Testis (tissue), 2 donors: ENCODE measurements around the gene TBC1D22A.

ENCODE experiments used
- POLR2A ChIP-seq: fragments of 450-650 bp; IDR thresholded peaks from one replicate; pipeline ENCODE4 v1.6.1; 2017; ENCODE audit warnings: antibody characterized with exemption, mild to moderate bottlenecking, moderate library complexity
- TF ChIP-seq, protein P1 (sequence below), 3 experiments: fragments of 450-650 bp in 2 of 3; fragments of 200-600 bp in 1 of 3; sonication (generic) in 1 of 3; IDR thresholded peaks; one replicate each; pipeline ENCODE4 v1.5.1; 2016 to 2019; ENCODE audit warnings: antibody characterized with exemption in 3 of 3, mild to moderate bottlenecking in 2 of 3, moderate library complexity in 1 of 3

DNA sequence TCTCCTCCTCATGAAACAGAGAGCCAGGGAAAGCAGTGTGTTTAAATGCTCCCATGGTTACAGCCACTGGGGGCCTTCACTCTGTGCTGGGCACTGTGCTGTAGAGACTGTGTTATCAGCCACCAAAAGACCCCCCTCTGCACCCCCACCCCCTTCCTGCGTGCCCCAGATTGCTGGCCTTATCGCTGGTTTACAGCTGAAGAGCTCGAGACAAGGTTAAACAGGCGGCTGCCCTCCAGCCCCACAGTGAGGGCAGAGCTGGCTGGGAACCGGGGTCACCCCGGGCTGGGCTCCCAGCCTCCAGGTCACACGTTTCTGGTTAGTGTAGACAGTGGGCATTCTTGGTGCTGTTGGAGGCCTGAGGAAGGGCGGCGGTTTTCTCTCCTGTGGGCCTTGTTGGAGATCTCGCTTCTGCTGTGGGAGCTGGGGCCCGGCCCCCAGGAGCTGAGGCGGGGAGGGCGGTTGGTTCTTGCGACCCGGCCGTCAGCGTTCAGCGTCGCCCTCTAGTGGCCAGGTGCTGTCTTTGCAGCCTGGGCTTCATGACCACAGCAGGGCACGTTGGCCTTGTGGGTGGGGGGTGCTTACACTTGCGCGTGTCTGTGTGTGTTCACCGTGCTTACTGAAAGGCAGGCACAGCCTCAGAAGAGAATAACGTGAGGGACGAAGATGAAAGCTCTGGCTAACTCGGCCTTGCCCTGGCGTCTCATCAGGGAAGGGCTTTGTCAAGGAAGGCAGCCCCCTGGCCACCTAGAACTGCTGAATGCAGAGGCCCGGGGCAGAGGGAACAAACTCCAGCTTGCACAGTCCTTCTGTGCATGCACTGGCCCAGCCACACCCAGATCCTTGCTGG is 40.8 kb downstream of the TBC1D22A start:
- TF ChIP-seq, protein P1, sequence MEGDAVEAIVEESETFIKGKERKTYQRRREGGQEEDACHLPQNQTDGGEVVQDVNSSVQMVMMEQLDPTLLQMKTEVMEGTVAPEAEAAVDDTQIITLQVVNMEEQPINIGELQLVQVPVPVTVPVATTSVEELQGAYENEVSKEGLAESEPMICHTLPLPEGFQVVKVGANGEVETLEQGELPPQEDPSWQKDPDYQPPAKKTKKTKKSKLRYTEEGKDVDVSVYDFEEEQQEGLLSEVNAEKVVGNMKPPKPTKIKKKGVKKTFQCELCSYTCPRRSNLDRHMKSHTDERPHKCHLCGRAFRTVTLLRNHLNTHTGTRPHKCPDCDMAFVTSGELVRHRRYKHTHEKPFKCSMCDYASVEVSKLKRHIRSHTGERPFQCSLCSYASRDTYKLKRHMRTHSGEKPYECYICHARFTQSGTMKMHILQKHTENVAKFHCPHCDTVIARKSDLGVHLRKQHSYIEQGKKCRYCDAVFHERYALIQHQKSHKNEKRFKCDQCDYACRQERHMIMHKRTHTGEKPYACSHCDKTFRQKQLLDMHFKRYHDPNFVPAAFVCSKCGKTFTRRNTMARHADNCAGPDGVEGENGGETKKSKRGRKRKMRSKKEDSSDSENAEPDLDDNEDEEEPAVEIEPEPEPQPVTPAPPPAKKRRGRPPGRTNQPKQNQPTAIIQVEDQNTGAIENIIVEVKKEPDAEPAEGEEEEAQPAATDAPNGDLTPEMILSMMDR (IDR thresholded peaks at IDR 0.05): peak; percentile 74 to 91 (median 79)
- no peak for TF ChIP-seq POLR2A
